GM13977 (cell line): ENCODE measurements around the gene RAB8B.

Experiments
- DNase-seq: peaks from one replicate; pipeline ENCODE4 v3.0.0; 2012; ENCODE audit warnings: low spot score
- CTCF ChIP-seq: IDR thresholded peaks from 2 replicates; pipeline ENCODE4 v1.5.1; 2012; ENCODE audit warnings: mild to moderate bottlenecking, control low read depth; ENCODE audit not compliant: insufficient read depth; ENCODE audit errors: extremely low read depth, missing control alignments
- in situ Hi-C: fragments of 300-500 bp; cut with MboI; formaldehyde crosslinking; loops from one replicate; pipeline ENCODE4 v1.12.0; 2022; ENCODE audit warnings: low sequenced_read_pairs, low pct_unique_long_range_greater_than_20kb, mixed read lengths, inconsistent platforms; ENCODE audit not compliant: unreplicated experiment

RAB8B gene

GRCh38 chr15:63211549-63211948 lies 22.1 kb downstream of the RAB8B start:
- TF ChIP-seq CTCF, result no peak
- DNase-seq, result no peak
- in situ Hi-C loops, result no loop called here

GRCh38 chr15:63212050-63213004 lies 22.9 kb downstream of the RAB8B start:
- TF ChIP-seq CTCF, result no peak
- in situ Hi-C loops, result no loop called here
- DNase-seq, result peak; percentile 36

- TF ChIP-seq CTCF, result no peak
- DNase-seq, result no peak
- in situ Hi-C loops, result no loop called here
Measured at GRCh38 chr15:63218100-63218808, 28.8 kb downstream of the RAB8B start.

- no peak for DNase-seq
- in situ Hi-C loops, result no loop called here
- TF ChIP-seq CTCF, result no peak
Measured at GRCh38 chr15:63219196-63219710, 29.8 kb downstream of the RAB8B start.

GRCh38 chr15:63221346-63221745 lies 31.9 kb downstream of the RAB8B start:
- in situ Hi-C loops, result no loop called here
- TF ChIP-seq CTCF, result no peak
- DNase-seq, result no peak

- in situ Hi-C loops, result no loop called here
- TF ChIP-seq CTCF, result no peak
- no peak for DNase-seq
Measured at GRCh38 chr15:63223463-63223862, 34.1 kb downstream of the RAB8B start.
